ENCODE results near the gene UBL7. TPM values are rescaled to one million over a fixed set of nuclear protein-coding genes. Genes with fewer than 3 reads are reported as not detected.

UBL7 gene
- polyA plus RNA-seq, 3 donors = 43.4 to 103 (median 95.1) TPM

- no peak for DNase-seq
- Mint-ChIP-seq H3K27me3 (ENCODE audit: low read depth in 3 of 3) (peaks cover 0 to 4% (median 2%) of the 10 kb centered on the region in 3 donors), H3K4me1 (peaks cover 22% of the 10 kb centered on the region), H3K27ac (no peak overlapping the region), H3K4me3 (no peak overlapping the region), H3K36me3 (peaks cover 0 to 7% of the 10 kb centered on the region in 2 donors), H3K9me3 (peaks cover 0 to 2% (median 0%) of the 10 kb centered on the region in 7 donors)
- no peak for TF ChIP-seq CTCF (IDR thresholded peaks at IDR 0.05)
- WGBS (ENCODE audit: insufficient coverage) = 100% methylated on average over 3 of the region's 4 CpGs
- Histone ChIP-seq H2AFZ (ENCODE audit: insufficient read depth, low read depth, low read length, poor library complexity, severe bottlenecking) (no peak overlapping the region), H3K36me3 (replicated peaks in 1 of 2; ENCODE audit: control insufficient read depth in 1 of 2, insufficient read depth in 2 of 2, low read length in 2 of 2) (no peaks in the 10 kb centered on the region), H4K20me1 (ENCODE audit: insufficient read depth, low read length) (no peaks in the 10 kb centered on the region), H3K4me2 (replicated peaks; ENCODE audit: extremely low read depth, low read length, poor library complexity, severe bottlenecking) (no peak overlapping the region), H3K9ac (ENCODE audit: insufficient read depth, low read length, poor library complexity, severe bottlenecking) (no peak overlapping the region), H3K27ac (ENCODE audit: low read depth in 1 of 2, low read length in 2 of 2) (no peak overlapping the region), H3K79me2 (ENCODE audit: insufficient read depth, low read length) (no peaks in the 10 kb centered on the region), H3K27me3 (ENCODE audit: control insufficient read depth in 2 of 2, insufficient read depth in 2 of 2, low read length in 2 of 2) (no peaks in the 10 kb centered on the region), H3K9me3 (replicated peaks in 1 of 2; ENCODE audit: control insufficient read depth in 1 of 2, insufficient read depth in 1 of 2, low read length in 2 of 2) (no peaks in the 10 kb centered on the region), H3K4me1 (ENCODE audit: control insufficient read depth in 1 of 2, insufficient read depth in 2 of 2, low read length in 2 of 2) (peaks cover 10 to 11% of the 10 kb centered on the region in 2 donors), H3K4me3 (replicated peaks in 1 of 3; ENCODE audit: low read depth in 2 of 3, low read length in 3 of 3) (no peak overlapping the region)
- intact Hi-C loops (cut with micrococcal nuclease) = no loop called here
Measured at GRCh38 chr15:74419432-74419831, 41.5 kb downstream of the UBL7 start.

GRCh38 chr15:74418575-74419338 lies 42.2 kb downstream of the UBL7 start:
- Histone ChIP-seq H3K9ac (ENCODE audit: insufficient read depth, low read length, poor library complexity, severe bottlenecking) (no peak overlapping the region), H3K9me3 (replicated peaks in 1 of 2; ENCODE audit: control insufficient read depth in 1 of 2, insufficient read depth in 1 of 2, low read length in 2 of 2) (no peaks in the 10 kb centered on the region), H3K4me2 (replicated peaks; ENCODE audit: extremely low read depth, low read length, poor library complexity, severe bottlenecking) (no peak overlapping the region), H3K27me3 (ENCODE audit: control insufficient read depth in 2 of 2, insufficient read depth in 2 of 2, low read length in 2 of 2) (no peaks in the 10 kb centered on the region), H3K4me3 (replicated peaks in 1 of 3; ENCODE audit: low read depth in 2 of 3, low read length in 3 of 3) (no peak overlapping the region), H3K36me3 (replicated peaks in 1 of 2; ENCODE audit: control insufficient read depth in 1 of 2, insufficient read depth in 2 of 2, low read length in 2 of 2) (no peaks in the 10 kb centered on the region), H4K20me1 (ENCODE audit: insufficient read depth, low read length) (no peaks in the 10 kb centered on the region), H3K4me1 (ENCODE audit: control insufficient read depth in 1 of 2, insufficient read depth in 2 of 2, low read length in 2 of 2) (peaks cover 10 to 11% of the 10 kb centered on the region in 2 donors), H3K79me2 (ENCODE audit: insufficient read depth, low read length) (no peaks in the 10 kb centered on the region), H3K27ac (ENCODE audit: low read depth in 1 of 2, low read length in 2 of 2) (no peak overlapping the region), H2AFZ (ENCODE audit: insufficient read depth, low read depth, low read length, poor library complexity, severe bottlenecking) (no peak overlapping the region)
- Mint-ChIP-seq H3K4me3 (peak overlapping the region in 1 of 2 donors; percentile 41), H3K36me3 (peaks cover 0 to 7% of the 10 kb centered on the region in 2 donors), H3K4me1 (peaks cover 22% of the 10 kb centered on the region), H3K27me3 (ENCODE audit: low read depth in 3 of 3) (peaks cover 0 to 2% (median under 1%) of the 10 kb centered on the region in 3 donors), H3K9me3 (peaks cover 0 to 2% (median 0%) of the 10 kb centered on the region in 7 donors), H3K27ac (no peak overlapping the region)
- TF ChIP-seq CTCF (IDR thresholded peaks at IDR 0.05) = no peak
- WGBS (ENCODE audit: insufficient coverage) = 94% methylated on average over 5 of the region's 16 CpGs
- intact Hi-C loops (cut with micrococcal nuclease) = no loop called here
- DNase-seq = no peak
